OCI-M2 (cell line): Measurements from ENCODE around the gene HMX1.

Source experiments
- DNase-seq: peaks from one replicate; lab custom pipeline; 2025; ENCODE audit not compliant: unreplicated experiment; lab: John Stamatoyannopoulos, UW

The HMX1 gene

GRCh38 chr4:8869002-8869897 is 2.4 kb downstream of the HMX1 start:
- no peak for DNase-seq

- DNase-seq = no peak
These were observed 3.2 kb downstream of the HMX1 start for GRCh38 chr4:8868321-8869001.

- DNase-seq = no peak
These were observed 3.9 kb downstream of the HMX1 start for GRCh38 chr4:8867624-8868320.

GRCh38 chr4:8866828-8867623 is 4.6 kb downstream of the HMX1 start:
- no peak for DNase-seq

- no peak for DNase-seq
These were observed 5.2 kb downstream of the HMX1 start for GRCh38 chr4:8866421-8866820.

GRCh38 chr4:8865681-8866310 is 5.8 kb downstream of the HMX1 start:
- DNase-seq = no peak

GRCh38 chr4:8864912-8865680 is 6.5 kb downstream of the HMX1 start:
- DNase-seq = no peak

- no peak for DNase-seq
These were observed 7.7 kb downstream of the HMX1 start for GRCh38 chr4:8863686-8864682.

GRCh38 chr4:8862800-8863685 is 8.6 kb downstream of the HMX1 start:
- no peak for DNase-seq

GRCh38 chr4:8862334-8862733 is 9.3 kb downstream of the HMX1 start:
- no peak for DNase-seq

GRCh38 chr4:8861576-8862295 is 9.9 kb downstream of the HMX1 start:
- no peak for DNase-seq

GRCh38 chr4:8860892-8861575 is 10.6 kb downstream of the HMX1 start:
- no peak for DNase-seq

- no peak for DNase-seq
These were observed 11.3 kb downstream of the HMX1 start for GRCh38 chr4:8860096-8860891.

GRCh38 chr4:8859550-8860095 is 12.0 kb downstream of the HMX1 start:
- DNase-seq = no peak

- no peak for DNase-seq
These were observed 12.9 kb downstream of the HMX1 start for GRCh38 chr4:8858701-8859210.
